Prostate gland (tissue), 2 donors: ENCODE results near the gene ANGPTL4.
"Not testable (repeated sequence)": the region's sequence is repeated elsewhere in the genome, so short reads cannot be mapped to it uniquely, and the experiment has no call there.

Source experiments
- POLR2AphosphoS5 ChIP-seq: sonication (generic); formaldehyde crosslinking; IDR thresholded peaks from one replicate; pipeline ENCODE4 v1.6.1; 2017; ENCODE audit warnings: antibody characterized with exemption
- TF ChIP-seq, protein P1 (sequence below), 4 experiments: fragments of 200-600 bp in 2 of 4; fragments of 450-650 bp in 2 of 4; sonication (generic) in 2 of 4; IDR thresholded peaks; 1 replicate in 3 of 4; 2 replicates in 1 of 4; pipeline ENCODE4 v1.5.1; 2016 to 2019; ENCODE audit warnings: antibody characterized with exemption in 4 of 4, mild to moderate bottlenecking in 2 of 4, moderate library complexity in 2 of 4

- not testable (repeated sequence) for TF ChIP-seq POLR2AphosphoS5
- TF ChIP-seq, protein P1, sequence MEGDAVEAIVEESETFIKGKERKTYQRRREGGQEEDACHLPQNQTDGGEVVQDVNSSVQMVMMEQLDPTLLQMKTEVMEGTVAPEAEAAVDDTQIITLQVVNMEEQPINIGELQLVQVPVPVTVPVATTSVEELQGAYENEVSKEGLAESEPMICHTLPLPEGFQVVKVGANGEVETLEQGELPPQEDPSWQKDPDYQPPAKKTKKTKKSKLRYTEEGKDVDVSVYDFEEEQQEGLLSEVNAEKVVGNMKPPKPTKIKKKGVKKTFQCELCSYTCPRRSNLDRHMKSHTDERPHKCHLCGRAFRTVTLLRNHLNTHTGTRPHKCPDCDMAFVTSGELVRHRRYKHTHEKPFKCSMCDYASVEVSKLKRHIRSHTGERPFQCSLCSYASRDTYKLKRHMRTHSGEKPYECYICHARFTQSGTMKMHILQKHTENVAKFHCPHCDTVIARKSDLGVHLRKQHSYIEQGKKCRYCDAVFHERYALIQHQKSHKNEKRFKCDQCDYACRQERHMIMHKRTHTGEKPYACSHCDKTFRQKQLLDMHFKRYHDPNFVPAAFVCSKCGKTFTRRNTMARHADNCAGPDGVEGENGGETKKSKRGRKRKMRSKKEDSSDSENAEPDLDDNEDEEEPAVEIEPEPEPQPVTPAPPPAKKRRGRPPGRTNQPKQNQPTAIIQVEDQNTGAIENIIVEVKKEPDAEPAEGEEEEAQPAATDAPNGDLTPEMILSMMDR (IDR thresholded peaks at IDR 0.05), result not testable (repeated sequence)
Measured at GRCh38 chr19:8385566-8385965, 21.6 kb downstream of the ANGPTL4 start.
